Pulmonary artery endothelial cell (primary cell): Measurements from ENCODE around the gene FCHSD1. TPM values are rescaled to one million over a fixed set of nuclear protein-coding genes. Genes with fewer than 3 reads are reported as not detected.

Source experiments
- total RNA-seq: library from RNA; depleted of rRNA; stranded (reverse); fragments of >200 nt; gene quantifications from 2 replicates; pipeline ENCODE4 v1.2.3, GENCODE V29; 2014

The FCHSD1 gene
- total RNA-seq, 1 donor from 2014 or later = 22.9 TPM

Other genes with a start within 250 kb of the FCHSD1 start
- 1.2 and 1.8 TPM in 2 replicates for gene PCDHGA9, start 248.6 kb downstream of the FCHSD1 start, total RNA-seq
- 2.0 and 2.1 TPM in 2 replicates for gene PCDHGB6, start 243.4 kb downstream of the FCHSD1 start, total RNA-seq
- gene PCDHGA10, start 238.4 kb downstream of the FCHSD1 start, total RNA-seq = 3.1 and 4.0 TPM in 2 replicates
- gene PCDHGB7, start 233.7 kb downstream of the FCHSD1 start, total RNA-seq = 4.8 and 6.1 TPM in 2 replicates
- gene PCDHGA11, start 230.4 kb downstream of the FCHSD1 start, total RNA-seq = 8.7 and 11.1 TPM in 2 replicates
- 5.1 and 8.7 TPM in 2 replicates for gene PCDHGA12, start 220.9 kb downstream of the FCHSD1 start, total RNA-seq
- 9.0 and 14.7 TPM in 2 replicates for gene PCDHGC3, start 175.5 kb downstream of the FCHSD1 start, total RNA-seq
- gene PCDHGC4, start 166.4 kb downstream of the FCHSD1 start, total RNA-seq = 0.40 and 0.95 TPM in 2 replicates
- 0.33 and 0.53 TPM in 2 replicates for gene PCDHGC5, start 162.3 kb downstream of the FCHSD1 start, total RNA-seq
- gene DIAPH1, start 32.4 kb downstream of the FCHSD1 start, total RNA-seq = 42.7 and 52.6 TPM in 2 replicates
- 44.7 and 57.3 TPM in 2 replicates for gene HDAC3, start 14.6 kb downstream of the FCHSD1 start, total RNA-seq
- gene RELL2, start 14.4 kb downstream of the FCHSD1 start, total RNA-seq = 2.7 and 3.3 TPM in 2 replicates
- 33.8 and 43.1 TPM in 2 replicates for gene ARAP3, start 30.8 kb upstream of the FCHSD1 start, total RNA-seq
- gene PCDH1, start 227.0 kb upstream of the FCHSD1 start, total RNA-seq = 135 and 143 TPM in 2 replicates